NK-92 (cell line): Measurements from ENCODE around the gene SLC34A3.

Source experiments
- DNase-seq: peaks from one replicate; lab custom pipeline; 2025; ENCODE audit not compliant: unreplicated experiment; lab: John Stamatoyannopoulos, UW

The SLC34A3 gene

DNA sequence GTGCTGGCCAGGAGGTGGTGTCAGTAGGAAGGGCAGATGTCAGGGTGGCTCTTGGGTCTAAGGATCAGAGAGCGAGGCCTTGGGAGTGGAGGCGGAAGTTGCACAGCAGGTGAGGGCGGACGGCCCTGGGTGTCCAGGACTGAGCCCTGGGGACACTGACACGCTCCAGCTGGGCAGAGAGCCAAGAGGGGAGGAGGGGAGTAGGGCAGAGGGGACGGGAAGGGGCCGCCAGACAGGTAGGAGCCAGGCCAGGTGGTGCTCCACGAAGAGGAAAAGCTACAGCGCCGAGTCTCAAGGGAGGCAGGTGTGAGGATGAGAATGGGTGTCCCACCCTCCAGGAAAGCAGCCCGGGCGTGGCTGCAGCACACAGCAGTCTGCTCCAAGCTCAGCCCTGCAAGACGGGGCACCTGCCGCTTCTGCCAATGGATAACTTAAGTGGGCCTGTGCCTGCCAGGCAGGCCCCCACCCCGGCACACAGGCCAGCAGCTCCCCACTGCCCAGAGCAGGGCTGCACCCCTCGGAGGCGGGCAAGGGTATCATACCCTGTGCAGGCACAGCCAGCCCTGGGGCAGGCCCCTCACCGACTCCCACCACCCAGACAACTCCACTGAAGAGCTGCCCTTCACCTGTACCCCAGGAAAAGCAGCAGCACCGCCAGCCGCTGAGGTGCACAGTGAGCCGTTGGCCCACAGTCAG is 35.0 kb upstream of the SLC34A3 start:
- no peak for DNase-seq

DNA sequence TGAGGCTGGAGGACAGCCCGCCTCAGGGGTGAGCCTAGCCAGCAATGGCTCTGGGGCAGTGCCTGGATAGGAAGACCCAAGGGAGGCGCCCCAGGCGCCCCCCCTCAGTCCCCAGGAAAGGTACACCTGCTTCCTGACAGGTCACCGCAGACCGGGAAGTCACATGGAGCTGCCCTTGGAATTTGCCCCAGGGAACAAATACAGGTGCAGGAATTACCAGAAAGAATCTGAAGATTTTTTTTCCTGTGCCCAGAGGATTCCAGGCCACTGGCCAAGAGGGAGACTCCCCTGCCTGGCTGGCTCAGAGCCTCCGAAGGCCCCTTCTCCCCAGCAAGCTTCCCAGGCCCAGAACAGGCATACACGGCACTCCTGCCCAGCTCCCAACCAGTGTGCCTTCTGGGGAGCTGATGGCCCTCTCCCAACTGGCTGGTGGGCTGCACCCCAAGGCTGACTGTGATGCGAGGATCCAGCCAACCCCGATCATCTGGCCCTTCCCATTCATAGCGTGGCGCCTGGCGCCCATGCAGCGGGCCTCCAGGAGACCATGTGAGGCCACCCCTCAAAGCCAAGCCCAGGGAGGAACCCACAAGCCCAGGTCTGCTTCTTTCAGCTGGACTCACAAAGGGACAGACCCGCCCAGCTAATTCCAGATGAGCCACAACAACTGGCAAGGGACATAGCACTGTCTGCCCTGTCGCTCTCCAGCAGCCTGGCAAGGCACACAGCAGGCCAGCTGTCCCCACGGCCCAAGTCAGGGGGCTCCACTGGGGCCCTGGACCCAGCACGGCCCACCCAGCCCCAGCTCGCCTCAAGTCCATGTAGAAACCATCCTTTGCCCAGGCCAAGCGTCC is 32.4 kb upstream of the SLC34A3 start:
- no peak for DNase-seq

DNA sequence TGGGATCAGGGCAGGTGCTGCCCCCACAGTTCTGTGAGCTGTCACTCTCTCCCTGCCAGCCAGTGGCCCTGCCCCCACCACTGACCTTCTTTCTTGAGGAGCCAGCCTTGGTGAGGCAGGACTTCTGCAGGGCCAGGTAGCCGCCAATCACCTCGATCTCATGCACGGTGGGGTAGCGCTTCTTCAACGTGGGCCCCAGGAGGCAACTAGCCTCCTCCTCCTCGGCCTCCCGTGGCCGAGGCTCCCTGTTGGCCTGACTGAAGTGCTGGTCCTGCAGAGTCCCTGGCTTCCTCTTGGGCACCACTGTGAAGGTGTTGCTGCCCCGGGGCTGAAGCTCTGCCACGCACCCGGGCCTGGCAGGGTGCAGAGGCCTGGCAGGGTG is 31.8 kb upstream of the SLC34A3 start:
- no peak for DNase-seq

DNA sequence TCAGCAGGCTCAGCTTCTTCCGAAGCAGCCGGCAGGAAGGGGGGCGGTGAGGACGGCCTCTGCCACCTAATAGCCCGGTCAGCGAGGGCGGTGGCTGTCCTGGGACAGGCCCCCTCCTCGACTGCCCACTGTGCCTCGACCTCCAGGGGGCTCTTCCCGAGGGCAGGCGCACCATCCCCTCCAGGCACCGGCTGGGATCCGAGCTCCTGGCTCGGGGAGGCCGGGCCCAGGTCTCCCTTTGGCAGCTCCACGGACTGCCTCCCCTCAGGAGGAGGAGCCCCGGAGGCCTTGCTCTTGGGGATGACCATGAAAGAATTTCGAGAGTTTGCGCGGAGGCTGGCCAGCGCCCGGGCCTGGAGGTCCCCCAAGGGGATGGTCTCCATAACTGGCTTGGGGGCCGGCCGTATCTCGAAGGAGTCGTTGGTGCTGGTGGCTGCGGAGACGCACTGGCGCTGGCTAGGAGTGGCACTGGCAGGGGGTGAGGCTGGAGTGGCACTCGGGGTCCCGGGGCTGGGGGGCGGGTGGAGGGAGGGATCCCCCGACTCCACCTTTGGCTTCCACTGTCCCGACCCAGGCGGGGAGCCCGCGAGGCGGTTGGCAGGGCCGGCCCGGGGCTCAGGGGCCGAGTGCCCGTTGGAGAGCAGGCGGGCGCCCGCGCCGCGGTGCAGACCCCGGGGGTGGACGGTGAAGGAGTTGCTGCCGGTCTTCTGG is 31.1 kb upstream of the SLC34A3 start:
- DNase-seq: no peak

DNA sequence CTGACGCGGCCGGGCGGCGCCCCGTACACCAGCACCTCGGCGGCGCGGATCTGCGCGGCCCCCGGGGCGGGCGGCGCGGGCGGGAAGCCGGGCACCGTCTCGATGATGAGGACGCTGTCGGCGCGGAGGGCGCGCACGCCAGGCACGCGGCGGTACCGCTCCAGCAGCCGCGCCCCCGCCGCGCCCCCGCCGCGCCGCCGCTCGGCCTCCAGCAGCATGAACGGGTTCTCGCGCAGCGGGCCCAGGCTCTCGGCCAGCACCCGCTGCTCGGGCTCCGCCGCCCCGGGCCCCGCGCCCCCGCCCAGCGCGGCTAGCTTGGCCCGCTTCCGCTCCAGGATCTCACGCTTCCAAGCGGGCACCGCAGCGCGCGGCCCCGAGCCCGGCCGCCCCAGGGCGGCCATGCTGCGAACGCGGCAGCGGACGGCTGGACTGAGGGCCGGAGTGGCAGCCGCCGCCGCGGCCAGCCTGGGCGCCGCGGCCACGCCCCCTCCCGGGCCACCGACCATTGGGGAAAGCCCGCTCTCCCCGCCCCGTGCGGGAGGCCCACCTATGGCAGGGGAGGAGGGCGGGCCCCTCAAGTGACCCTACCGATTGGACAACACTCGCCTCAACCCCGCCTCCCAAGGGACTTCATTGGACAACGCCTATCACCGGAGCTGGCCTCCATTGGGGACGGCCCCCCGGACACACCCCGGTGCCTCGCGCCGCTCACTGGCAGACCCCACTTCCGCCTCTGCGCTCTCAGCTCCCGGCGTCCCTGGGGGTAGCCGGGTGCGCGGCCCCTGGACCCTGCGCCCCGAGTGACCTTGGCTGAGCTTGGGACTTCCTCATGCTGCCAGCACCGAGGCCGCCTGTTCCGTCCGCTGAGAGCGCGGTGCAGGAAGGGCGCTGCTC is 30.1 kb upstream of the SLC34A3 start, which contains the start of gene TPRN:
TPRN (minus strand) TSS at position 431 of the 894 bp plus-strand sequence; CDS start at position 401, 30 bp downstream.
- peak; percentile 95 for DNase-seq

DNA sequence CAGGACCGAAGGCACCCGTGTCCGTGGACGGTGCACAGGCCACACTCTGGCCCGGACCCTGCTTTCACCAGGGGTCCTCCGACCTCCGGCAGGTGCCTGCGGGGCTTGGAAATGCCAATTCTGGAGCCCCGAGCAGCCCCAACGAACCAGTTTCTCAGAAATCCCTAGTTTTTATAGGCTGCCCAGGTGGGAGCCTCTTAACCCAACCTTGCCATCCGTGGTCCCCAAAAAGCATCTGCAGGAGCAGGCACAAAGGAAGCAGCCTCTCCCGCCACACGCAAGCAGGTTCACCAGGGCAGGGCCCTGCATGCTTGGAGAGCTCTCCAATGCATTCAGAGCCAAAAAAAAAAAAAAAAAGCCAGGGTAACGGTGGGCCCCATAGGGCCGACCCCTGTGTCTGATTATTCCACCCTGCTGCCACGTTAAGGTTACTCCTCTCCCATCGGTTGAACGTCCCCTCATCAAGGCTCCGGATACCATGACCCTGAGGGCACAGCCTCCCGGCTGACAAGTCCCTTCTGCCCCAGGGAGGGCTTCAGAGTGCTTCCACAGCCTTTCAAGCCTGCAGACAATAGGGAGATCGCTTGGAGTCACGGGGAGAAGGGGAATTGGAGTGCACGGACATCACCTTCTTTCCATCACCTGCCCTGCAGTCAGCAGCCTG is 29.4 kb upstream of the SLC34A3 start:
- no peak for DNase-seq

DNA sequence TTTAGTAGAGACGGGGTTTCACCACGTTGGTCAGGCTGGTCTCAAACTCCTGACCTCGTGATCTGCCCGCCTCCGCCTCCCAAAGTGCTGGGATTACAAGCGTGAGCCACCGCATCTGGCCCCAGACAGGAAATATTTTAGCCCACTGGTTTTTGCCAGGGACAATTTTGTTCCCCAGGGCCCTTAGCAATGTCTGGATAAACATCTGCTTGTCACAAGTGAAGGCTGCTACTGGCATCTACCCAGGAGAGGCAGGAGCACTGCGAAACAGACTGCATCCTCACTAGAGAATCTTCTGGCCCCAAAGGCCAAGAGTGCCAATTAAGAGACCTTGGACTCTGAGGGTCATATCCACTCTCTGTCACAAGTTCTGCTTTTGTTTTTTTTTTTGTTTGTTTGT is 27.7 kb upstream of the SLC34A3 start:
- DNase-seq: no peak

DNA sequence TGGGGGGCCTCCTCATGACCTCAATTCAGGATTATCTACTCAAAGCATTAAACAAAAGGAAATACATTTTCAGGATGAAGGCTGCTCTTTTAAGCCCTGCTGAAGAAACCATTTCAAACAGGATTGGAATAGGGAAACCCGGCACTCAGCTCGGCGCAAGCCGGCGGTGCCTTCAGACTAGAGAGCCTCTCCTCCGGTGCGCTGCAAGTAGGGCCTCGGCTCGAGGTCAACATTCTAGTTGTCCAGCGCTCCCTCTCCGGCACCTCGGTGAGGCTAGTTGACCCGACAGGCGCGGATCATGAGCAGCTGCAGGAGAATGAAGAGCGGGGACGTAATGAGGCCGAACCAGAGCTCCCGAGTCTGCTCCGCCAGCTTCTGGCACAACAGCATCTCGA is 26.0 kb upstream of the SLC34A3 start:
- DNase-seq: no peak

DNA sequence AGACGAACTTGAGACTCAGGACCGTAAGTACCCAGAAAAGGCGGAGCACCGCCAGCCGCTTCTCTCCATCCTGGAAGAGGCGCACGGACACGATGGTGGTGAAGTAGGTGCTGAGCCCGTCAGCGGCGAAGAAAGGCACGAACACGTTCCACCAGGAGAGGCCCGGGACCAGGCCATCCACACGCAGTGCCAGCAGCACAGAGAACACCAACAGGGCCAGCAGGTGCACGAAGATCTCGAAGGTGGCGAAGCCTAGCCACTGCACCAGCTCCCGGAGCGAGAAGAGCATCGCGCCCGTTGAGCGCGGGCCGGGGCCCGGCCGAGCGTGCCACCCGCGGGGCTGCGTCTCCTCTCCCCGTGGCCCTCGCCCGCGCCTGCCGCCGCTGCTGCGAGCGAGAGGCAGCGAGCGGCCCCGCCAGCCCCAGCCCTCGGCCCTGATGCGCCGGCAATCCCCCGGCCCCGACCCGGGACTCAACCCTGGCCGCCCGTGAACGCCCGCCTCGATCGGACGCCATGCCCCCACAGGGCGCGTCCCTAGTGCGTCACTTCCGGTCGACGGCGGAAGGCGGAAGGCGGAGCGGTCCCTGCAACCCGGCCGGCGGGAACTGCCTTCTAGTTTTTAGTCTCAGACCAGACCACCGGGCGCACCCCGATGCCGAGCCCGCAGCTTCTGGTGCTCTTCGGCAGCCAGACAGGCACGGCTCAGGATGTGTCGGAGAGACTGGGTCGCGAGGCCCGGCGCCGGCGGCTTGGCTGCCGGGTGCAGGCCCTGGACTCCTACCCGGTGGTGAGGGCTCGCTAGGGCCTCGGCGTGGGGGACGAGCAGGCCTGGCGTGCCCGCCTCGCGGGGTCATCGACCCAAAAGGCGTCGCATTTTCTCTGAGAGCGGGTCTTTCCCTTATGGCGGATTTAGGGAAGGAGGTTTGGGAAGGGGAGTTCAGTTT is 25.3 kb upstream of the SLC34A3 start, which contains the start of the genes NDOR1 and TMEM203:
NDOR1 (plus strand) TSS at position 575 of the 944 bp plus-strand sequence; CDS start at position 653, 78 bp downstream.
TMEM203 (minus strand) TSS at position 523 of the 944 bp plus-strand sequence; CDS start at position 289, 234 bp downstream.
- DNase-seq: peak; percentile 71

DNA sequence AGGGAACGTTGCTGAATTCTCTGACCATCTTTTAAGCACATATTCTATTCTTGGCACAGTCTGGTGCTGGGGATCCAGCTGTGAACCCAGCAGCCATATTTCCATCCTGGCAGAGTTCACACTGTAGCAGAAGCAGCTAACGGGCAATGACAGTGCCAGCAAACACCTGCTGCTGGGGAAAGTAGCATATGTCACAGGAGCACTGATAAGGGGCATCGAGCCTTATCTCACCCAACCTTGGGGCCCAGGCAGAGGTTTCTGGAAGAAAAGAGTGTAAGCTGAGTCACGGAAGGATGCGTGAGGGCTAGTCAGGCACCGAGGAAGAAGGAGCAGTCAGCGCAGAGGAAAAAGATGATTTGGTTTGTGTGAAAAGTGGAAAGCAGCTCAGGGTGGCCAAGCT is 24.1 kb upstream of the SLC34A3 start:
- no peak for DNase-seq

DNA sequence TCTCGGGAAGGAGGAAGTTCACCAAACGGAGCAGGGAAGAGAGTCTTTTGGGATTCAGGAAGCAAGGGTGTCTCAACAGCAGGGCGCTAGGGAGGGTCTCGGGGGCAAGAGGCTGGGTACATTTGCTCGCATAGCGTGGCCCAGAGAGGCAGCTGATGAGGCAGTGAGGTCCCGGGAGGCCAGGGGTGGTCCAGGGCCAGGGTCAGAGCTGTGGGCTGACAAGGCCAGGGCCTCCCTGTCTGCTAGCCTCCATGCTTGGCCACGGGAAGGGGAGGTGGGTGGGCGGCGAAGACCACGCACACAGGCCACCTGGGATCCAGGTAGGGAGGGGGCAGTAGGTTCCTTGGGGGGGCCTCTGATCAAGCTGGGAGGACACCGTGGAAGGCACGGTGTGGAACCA is 19.2 kb upstream of the SLC34A3 start:
- DNase-seq: no peak

DNA sequence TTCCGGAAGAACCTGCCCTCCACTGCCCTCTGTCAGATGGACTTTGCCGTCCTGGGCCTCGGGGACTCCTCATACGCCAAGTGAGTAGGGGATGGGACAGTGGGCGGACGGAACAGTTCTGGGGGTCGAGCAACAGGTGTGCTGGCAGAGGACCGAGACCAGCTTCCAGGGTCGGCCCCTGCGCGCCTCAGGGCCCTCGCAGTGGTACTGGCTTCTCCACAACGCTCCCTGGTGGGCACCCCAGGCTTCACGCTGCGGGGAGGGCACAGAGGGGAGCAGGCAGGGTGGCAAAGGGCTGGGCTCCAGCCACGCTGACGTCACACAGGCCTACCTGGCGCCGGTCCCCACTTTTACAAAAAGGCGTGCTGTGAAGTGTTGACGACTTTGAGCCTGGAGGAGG is 18.2 kb upstream of the SLC34A3 start:
- DNase-seq: no peak

DNA sequence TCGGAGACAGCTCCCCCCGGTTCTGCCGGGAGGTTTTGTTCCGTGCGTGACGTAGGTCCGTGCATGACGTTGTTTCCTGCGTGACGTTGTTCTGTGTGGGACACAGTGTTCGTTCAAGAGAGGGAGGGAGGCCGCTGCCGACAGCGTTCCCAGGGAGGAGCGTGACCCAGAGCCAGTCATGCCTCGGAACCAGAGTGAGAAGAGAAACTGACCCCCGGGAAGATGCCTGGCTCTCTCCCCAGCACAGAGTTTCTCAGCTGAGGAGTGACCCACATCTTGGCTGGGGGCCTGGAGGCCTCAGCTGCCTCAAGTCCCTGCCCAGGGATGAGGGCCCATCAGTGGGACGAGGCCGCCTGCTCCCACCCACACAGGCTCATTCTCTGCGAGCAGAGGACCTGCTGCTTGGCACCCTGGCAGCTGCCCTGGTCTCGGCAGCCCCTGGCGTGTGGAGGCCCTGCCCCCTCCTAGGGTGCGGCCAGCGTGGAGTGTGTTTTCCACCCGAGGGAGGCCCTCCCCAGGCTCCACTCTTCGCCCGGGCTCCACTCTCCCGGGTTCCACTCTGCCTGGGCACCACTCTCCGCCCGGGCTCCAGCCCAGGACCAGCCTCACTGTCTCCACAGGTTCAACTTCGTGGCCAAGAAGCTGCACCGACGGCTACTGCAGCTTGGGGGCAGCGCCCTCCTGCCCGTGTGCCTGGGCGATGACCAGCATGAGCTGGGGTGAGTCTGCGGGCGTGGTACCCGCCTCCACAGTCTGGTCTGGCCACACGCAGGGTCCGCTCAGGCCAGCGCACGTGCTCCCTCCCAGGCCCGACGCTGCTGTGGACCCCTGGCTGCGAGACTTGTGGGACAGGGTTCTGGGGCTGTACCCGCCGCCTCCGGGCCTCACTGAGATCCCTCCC is 17.3 kb upstream of the SLC34A3 start:
- no peak for DNase-seq

DNA sequence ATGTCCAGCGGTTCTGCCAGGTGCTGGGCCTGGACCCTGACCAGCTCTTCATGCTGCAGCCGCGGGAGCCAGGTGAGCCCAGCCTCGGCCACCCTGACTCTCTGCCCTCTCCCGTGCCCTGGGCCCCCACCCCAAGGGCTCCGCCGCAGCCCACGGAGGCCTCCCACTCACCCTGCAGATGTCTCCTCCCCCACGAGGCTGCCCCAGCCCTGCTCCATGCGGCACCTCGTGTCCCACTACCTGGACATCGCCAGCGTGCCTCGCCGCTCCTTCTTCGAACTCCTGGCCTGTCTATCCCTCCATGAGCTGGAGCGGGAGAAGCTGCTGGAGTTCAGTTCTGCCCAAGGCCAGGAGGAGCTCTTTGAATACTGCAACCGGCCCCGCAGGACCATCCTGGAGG is 16.1 kb upstream of the SLC34A3 start:
- no peak for DNase-seq

DNA sequence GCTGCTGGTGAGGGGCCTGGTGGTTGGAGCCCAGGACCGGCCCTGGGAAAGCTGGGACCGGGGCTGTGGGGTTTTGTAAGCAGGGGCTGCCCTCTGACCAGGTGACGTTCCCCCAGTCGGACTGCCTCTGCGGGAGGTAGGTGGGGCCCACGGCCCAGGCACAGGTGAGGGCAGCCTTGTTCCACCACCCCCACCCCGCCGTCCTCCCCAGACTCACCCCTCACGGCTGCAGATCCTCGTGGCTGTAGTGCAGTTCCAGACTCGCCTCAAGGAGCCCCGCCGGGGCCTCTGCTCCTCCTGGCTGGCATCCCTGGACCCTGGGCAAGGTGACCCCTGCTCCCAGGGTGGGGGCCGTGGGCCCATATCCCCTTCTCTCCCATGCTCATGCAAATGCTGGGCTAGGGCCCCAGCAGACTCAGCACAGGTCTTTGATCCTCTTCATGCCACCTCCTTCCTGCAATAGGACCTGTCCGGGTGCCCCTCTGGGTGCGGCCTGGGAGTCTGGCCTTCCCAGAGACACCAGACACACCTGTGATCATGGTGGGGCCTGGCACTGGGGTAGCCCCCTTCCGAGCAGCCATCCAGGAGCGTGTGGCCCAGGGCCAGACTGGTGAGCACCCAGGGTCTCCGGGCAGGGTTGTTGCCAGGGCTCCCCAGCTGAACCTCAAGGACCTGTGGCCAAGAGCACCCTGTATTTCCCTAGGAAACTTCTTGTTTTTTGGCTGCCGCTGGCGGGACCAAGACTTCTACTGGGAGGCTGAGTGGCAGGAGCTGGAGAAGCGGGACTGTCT is 15.3 kb upstream of the SLC34A3 start:
- no peak for DNase-seq

DNA sequence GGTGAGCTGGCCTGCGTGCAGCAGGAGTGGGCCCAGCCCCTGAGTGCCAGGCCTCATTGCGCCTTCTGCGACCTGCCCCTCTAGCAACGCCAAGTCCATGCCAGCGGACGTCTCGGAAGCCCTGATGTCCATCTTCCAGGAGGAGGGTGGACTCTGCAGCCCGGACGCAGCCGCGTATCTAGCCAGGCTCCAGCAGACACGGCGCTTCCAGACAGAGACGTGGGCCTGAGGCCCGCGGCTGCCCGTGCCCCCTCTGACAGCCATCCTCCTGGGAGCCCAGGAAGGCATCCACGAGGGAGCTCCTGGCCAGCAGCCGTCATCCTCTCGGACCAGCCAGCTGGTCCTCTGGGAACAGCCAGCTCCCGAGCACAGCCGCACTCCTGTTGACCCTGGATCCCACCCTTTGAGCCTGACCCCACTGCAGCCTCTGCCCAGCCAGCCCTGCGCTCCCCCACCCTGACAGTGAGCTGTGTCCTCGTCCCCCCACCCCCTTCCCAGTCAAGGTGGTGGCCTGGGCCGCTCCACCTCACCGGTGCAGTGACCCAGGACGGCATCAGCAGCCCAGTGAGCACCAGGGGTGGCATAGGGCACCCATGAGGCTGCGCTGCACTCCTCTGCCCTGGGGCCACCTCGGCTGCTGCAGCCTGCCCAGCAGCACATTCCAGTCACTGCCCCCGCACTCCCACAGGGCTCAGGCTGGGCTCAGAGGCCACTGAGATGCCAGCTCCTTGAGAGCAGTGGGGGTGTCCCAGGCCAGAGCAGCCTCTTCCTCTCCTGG is 14.3 kb upstream of the SLC34A3 start:
- no peak for DNase-seq
